Fibroblast of the aortic adventitia (primary cell): ENCODE data around the gene PPP1R9B. TPM values are rescaled to one million over a fixed set of nuclear protein-coding genes. Genes with fewer than 3 reads are reported as not detected.

ENCODE experiments used
- DNase-seq: peaks from one replicate; pipeline ENCODE4 v3.0.0-alpha.2; 2010; ENCODE audit warnings: low read depth
- H3K4me3 ChIP-seq: 2 replicates; pipeline ENCODE4 v1.5.1; 2011; ENCODE audit warnings: low read depth, mild to moderate bottlenecking, control low read depth, low read length, moderate library complexity
- CTCF ChIP-seq: IDR thresholded peaks from 2 replicates; pipeline ENCODE4 v1.5.1; 2011; ENCODE audit warnings: mild to moderate bottlenecking, low read length, control low read depth, inconsistent platforms; ENCODE audit not compliant: insufficient read depth
- total RNA-seq: library from RNA; depleted of rRNA; stranded (reverse); fragments of >200 nt; gene quantifications from 2 replicates; pipeline ENCODE4 v1.2.3, GENCODE V29; 2012; ENCODE audit warnings: low replicate concordance

Gene PPP1R9B
- total RNA-seq, 1 donor: 59.3 TPM

GRCh38 chr17:50190603-50191358 lies 40.3 kb upstream of the PPP1R9B start:
- peak overlapping the region; percentile 22 for H3K4me3 ChIP-seq
- TF ChIP-seq CTCF: no peak
- peak; percentile 69 for DNase-seq

GRCh38 chr17:50190293-50190602 lies 39.8 kb upstream of the PPP1R9B start:
- no peak for TF ChIP-seq CTCF
- no peak for DNase-seq
- peak overlapping the region; percentile 22 for H3K4me3 ChIP-seq

- TF ChIP-seq CTCF: no peak
- DNase-seq: peak; percentile 69
- peak overlapping the region; percentile 31 for H3K4me3 ChIP-seq
Observed at GRCh38 chr17:50189550-50190292, 39.2 kb upstream of the PPP1R9B start.

GRCh38 chr17:50188921-50189549 lies 38.6 kb upstream of the PPP1R9B start:
- DNase-seq: peak; percentile 68

GRCh38 chr17:50188531-50188920 lies 38.0 kb upstream of the PPP1R9B start:
- DNase-seq: peak; percentile 67
- H3K4me3 ChIP-seq: peak overlapping the region; percentile 17

More at GRCh38 chr17:50188921-50189549, 38.6 kb upstream of the PPP1R9B start:
- no peak for TF ChIP-seq CTCF
- H3K4me3 ChIP-seq: peak overlapping the region; percentile 31

More at GRCh38 chr17:50188531-50188920, 38.0 kb upstream of the PPP1R9B start:
- no peak for TF ChIP-seq CTCF
